ENCODE data around the gene TMEM221.

DNA sequence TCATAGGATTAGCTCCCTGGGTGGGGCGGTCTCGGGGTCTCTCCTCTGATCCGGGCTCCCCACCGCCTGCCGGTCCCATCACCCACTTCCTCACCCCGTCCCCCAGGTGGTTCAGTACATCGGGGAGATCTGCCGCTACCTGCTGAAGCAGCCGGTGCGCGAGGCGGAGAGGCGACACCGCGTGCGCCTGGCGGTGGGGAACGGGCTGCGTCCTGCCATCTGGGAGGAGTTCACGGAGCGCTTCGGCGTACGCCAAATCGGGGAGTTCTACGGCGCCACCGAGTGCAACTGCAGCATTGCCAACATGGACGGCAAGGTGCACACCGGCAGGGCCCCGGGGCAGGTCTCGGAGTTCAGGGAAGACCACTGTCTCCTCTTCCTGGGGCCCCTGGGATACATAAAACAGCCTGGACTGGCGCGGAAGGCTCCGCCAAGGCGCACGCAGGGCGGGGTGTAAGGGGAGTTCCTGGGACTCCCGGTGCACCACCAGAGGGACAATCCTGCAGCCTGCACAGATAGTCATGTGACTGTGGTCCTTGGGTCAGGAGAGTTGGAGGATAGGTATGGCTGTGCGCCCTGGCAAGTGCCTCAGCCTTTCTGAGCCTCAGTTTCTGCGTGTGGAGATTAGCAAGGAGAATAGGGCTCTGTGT lies 48.8 kb upstream of the TMEM221 start:
- TF ChIP-seq CTCF (IDR thresholded peaks at IDR 0.05) (no peak), POLR2A (IDR thresholded peaks at IDR 0.05) (no peak)
